ENCODE measurements around the gene ICE1.

GRCh38 chr5:5486122-5486521 is 63.6 kb downstream of the ICE1 start:
- TF ChIP-seq CTCF (IDR thresholded peaks at IDR 0.05) (no peak), POLR2A (IDR thresholded peaks at IDR 0.05) (no peak)

Measured in esophagus squamous epithelium (tissue), 4 donors.